Endodermal cell (in vitro differentiated cells): ENCODE results near the gene CFL1. TPM values are rescaled to one million over a fixed set of nuclear protein-coding genes. Genes with fewer than 3 reads are reported as not detected.

Source experiments
- DNase-seq: peaks from one replicate; pipeline ENCODE4 v3.0.0-alpha.2; 2017
- H3K27ac ChIP-seq: 2 replicates; pipeline ENCODE4 v1.5.1; 2013; ENCODE audit warnings: mild to moderate bottlenecking, low read depth, low read length, moderate library complexity
- H3K27me3 ChIP-seq: 2 replicates; pipeline ENCODE4 v1.6.1; 2013; ENCODE audit warnings: mild to moderate bottlenecking, low read length, moderate library complexity; ENCODE audit not compliant: insufficient read depth, control insufficient read depth, poor library complexity, severe bottlenecking
- H3K36me3 ChIP-seq: 2 replicates; pipeline ENCODE4 v1.7.0; 2013; ENCODE audit warnings: mild to moderate bottlenecking, low read length, moderate library complexity; ENCODE audit not compliant: control insufficient read depth, insufficient read depth
- H3K4me1 ChIP-seq: one replicate; pipeline ENCODE4 v1.7.0; 2013; ENCODE audit warnings: low read length; ENCODE audit not compliant: control insufficient read depth, insufficient read depth
- H3K4me3 ChIP-seq: 2 replicates; pipeline ENCODE4 v1.5.1; 2013; ENCODE audit warnings: mild to moderate bottlenecking, low read length, moderate library complexity
- H3K9ac ChIP-seq: 2 replicates; pipeline ENCODE4 v1.6.1; 2013; ENCODE audit warnings: mild to moderate bottlenecking, low read length, moderate library complexity; ENCODE audit not compliant: poor library complexity, severe bottlenecking; ENCODE audit errors: extremely low read depth
- H3K9me3 ChIP-seq: 2 replicates; pipeline ENCODE4 v1.6.1; 2013; ENCODE audit warnings: mild to moderate bottlenecking, low read length, moderate library complexity; ENCODE audit not compliant: control insufficient read depth
- H3K27ac Mint-ChIP-seq: 2 replicates; pipeline ENCODE4 v1.8.0; 2020; ENCODE audit warnings: mixed read lengths
- H3K27me3 Mint-ChIP-seq: 2 replicates; pipeline ENCODE4 v1.8.0; 2021; ENCODE audit warnings: mild to moderate bottlenecking, mixed read lengths; ENCODE audit not compliant: insufficient read depth
- H3K36me3 Mint-ChIP-seq: 2 replicates; pipeline ENCODE4 v1.8.0; 2020; ENCODE audit warnings: low read depth, mixed read lengths
- H3K4me1 Mint-ChIP-seq: 2 replicates; pipeline ENCODE4 v1.8.0; 2020; ENCODE audit warnings: mixed read lengths
- H3K4me3 Mint-ChIP-seq: 2 replicates; pipeline ENCODE4 v1.8.0; 2020; ENCODE audit warnings: mild to moderate bottlenecking, moderate library complexity, mixed read lengths
- H3K9me3 Mint-ChIP-seq: 2 replicates; pipeline ENCODE4 v1.8.0; 2020; ENCODE audit warnings: mild to moderate bottlenecking, mixed read lengths
- WGBS, 2 experiments: methylation state at CpG; one replicate each; pipeline versions ENCODE4 v1.1.5 to v1.1.7; 2013; ENCODE audit warnings: missing lambda C conversion rate in 2 of 2, mixed read lengths in 1 of 2; ENCODE audit not compliant: insufficient coverage in 1 of 2, insufficient read length in 1 of 2; 5-methylcytosine and 5-hydroxymethylcytosine counted together
- total RNA-seq, 2 donors: library from RNA; stranded (reverse); fragmentation: NEBNext Ultra II Directional in 1 of 2; extraction: Animal tissue kit (Norgen Biotek cat#: 25700) in 1 of 2; gene quantifications; 2 replicates in 1 of 2; 3 replicates in 1 of 2; pipeline ENCODE4 v1.2.1, GENCODE V29; 2021
- TF ChIP-seq, protein P1 (sequence below): fragments of 200-600 bp; sonication (generic); conservative IDR thresholded peaks from 2 replicates; pipeline ENCODE4 v1.5.0; 2021; ENCODE audit warnings: antibody characterized with exemption, mild to moderate bottlenecking

The CFL1 gene
- total RNA-seq, 2 donors from 2014 or later: 1,218 to 1,284 TPM

DNA sequence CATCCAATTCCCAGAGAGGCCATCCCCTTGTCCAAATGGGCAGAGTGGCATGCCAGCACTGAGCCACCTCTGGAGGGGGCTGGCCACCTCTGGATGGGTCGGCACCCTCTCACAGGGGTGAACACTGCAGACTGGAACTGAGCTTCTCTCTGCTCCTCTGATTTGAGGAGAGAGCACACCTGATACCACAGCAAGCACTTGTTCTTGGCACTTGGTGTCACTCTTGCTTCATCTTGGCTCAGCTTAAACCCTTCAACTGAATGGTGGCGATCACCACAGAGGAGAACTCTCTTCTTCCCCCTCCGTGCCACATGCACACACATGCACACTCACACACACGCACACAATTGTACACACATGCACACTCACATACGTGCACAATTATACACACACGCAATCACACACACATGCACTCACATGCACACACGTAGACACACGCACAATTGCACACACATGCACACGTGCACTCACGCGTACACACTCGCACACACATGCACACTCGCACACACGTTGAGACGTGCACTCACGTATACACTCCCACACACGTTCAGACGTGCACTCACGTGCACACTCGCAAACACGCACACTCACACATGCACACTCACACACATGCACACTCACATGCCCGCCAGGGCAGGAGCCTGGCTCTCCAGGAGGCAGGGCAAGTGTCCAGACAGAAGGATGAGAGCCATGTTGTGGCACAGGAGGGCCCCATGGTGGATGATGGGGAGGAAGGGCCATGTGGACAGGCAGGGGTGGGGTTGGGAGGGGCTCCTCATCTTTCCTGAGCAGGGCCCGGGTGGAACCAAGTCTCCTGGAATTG, 47.7 kb downstream of the CFL1 start:
- H3K36me3 ChIP-seq: no peaks in the 10 kb centered on the region
- no peaks in the 10 kb centered on the region for H3K4me1 ChIP-seq
- Mint-ChIP-seq H3K4me3 (no peak overlapping the region), H3K9me3 (no peaks in the 10 kb centered on the region), H3K27me3 (peaks cover 30% of the 10 kb centered on the region), H3K4me1 (peaks cover 8% of the 10 kb centered on the region), H3K36me3 (no peaks in the 10 kb centered on the region), H3K27ac (no peak overlapping the region)
- no peak overlapping the region for H3K27ac ChIP-seq
- TF ChIP-seq, protein P1, sequence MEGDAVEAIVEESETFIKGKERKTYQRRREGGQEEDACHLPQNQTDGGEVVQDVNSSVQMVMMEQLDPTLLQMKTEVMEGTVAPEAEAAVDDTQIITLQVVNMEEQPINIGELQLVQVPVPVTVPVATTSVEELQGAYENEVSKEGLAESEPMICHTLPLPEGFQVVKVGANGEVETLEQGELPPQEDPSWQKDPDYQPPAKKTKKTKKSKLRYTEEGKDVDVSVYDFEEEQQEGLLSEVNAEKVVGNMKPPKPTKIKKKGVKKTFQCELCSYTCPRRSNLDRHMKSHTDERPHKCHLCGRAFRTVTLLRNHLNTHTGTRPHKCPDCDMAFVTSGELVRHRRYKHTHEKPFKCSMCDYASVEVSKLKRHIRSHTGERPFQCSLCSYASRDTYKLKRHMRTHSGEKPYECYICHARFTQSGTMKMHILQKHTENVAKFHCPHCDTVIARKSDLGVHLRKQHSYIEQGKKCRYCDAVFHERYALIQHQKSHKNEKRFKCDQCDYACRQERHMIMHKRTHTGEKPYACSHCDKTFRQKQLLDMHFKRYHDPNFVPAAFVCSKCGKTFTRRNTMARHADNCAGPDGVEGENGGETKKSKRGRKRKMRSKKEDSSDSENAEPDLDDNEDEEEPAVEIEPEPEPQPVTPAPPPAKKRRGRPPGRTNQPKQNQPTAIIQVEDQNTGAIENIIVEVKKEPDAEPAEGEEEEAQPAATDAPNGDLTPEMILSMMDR: no peak
- no peak overlapping the region for H3K4me3 ChIP-seq
- H3K27me3 ChIP-seq: peaks cover 8% of the 10 kb centered on the region
- H3K9me3 ChIP-seq: no peaks in the 10 kb centered on the region
- 88 to 91% methylated on average over 16 to 23 of the region's 23 CpGs for WGBS, 2 experiments
- DNase-seq: no peak
- no peak overlapping the region for H3K9ac ChIP-seq

DNA sequence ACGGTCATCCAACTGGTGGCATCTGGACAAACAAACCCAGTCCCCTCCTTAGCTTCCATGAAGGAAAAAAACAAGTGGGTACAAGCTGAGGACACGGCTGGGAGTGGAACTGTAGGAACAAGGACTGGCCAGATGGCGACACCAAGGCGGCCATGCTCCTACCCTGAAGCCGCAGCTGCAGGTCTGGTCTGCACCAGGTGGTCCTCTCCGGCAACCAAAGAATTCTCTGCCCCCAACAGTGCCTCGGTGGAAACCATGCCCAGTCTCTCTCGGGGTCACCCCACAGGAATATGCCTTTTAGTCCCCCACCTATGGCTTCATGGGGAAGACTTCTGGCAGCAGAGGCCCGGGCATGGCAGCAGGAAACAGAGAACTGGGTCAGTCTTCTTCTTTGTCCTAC, 48.5 kb downstream of the CFL1 start:
- H3K27ac Mint-ChIP-seq: no peak overlapping the region
- no peak overlapping the region for H3K27ac ChIP-seq
- H3K4me1 ChIP-seq: no peaks in the 10 kb centered on the region
- no peaks in the 10 kb centered on the region for H3K36me3 Mint-ChIP-seq
- no peak overlapping the region for H3K4me3 Mint-ChIP-seq
- 84 to 92% methylated on average over 6 to 9 of the region's 9 CpGs for WGBS, 2 experiments
- peaks cover 30% of the 10 kb centered on the region for H3K27me3 Mint-ChIP-seq
- TF ChIP-seq, protein P1: no peak
- H3K9ac ChIP-seq: no peak overlapping the region
- H3K9me3 Mint-ChIP-seq: no peaks in the 10 kb centered on the region
- H3K27me3 ChIP-seq: peaks cover 8% of the 10 kb centered on the region
- no peaks in the 10 kb centered on the region for H3K9me3 ChIP-seq
- peaks cover under 1% of the 10 kb centered on the region for H3K4me1 Mint-ChIP-seq
- no peak for DNase-seq
- no peaks in the 10 kb centered on the region for H3K36me3 ChIP-seq
- no peak overlapping the region for H3K4me3 ChIP-seq

DNA sequence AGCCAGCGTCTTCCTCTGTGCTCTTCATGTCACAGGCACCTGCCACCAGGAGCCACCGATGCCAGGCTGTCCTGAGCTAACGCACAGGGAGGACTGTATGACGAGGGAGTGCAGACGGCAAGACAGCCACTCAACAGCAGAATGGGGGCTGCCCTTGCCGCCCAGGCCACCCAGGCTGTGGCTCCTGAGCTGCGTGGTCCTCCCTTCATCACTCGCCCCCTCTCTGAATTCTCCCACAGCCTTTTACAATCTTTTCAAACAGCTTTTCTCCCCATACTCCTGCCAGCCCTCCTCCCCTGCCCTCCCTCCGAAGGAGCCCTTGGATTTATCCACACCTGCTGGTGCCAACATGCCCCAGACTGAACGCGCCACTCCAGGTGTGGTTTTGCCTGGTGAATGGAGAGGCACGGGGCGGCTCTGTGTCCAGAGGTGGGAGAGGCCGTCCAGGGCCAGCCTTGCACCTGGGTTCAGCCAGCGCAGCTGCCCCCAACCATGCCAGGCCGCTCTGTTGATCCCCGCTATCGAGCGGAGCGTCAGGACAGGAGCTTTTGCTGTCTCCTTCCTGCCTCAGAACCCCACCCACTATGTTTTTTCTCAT, 49.1 kb downstream of the CFL1 start:
- DNase-seq: no peak
- WGBS, 2 experiments: 90 to 92% methylated on average over 16 to 20 of the region's 20 CpGs
- Histone ChIP-seq H3K9me3 (no peaks in the 10 kb centered on the region), H3K27me3 (peaks cover 8% of the 10 kb centered on the region), H3K4me3 (no peak overlapping the region), H3K36me3 (no peaks in the 10 kb centered on the region), H3K4me1 (no peaks in the 10 kb centered on the region), H3K27ac (no peak overlapping the region), H3K9ac (no peak overlapping the region)
- TF ChIP-seq, protein P1: no peak
- no peak overlapping the region for H3K4me3 Mint-ChIP-seq
- H3K27ac Mint-ChIP-seq: no peak overlapping the region
- no peaks in the 10 kb centered on the region for H3K36me3 Mint-ChIP-seq
- peaks cover 1% of the 10 kb centered on the region for H3K4me1 Mint-ChIP-seq
- H3K27me3 Mint-ChIP-seq: peaks cover 34% of the 10 kb centered on the region
- H3K9me3 Mint-ChIP-seq: no peaks in the 10 kb centered on the region
